Activated CD8-positive, alpha-beta T cell treated with anti-CD3 and anti-CD28 coated beads for 36 hours (primary cell): ENCODE measurements around the gene BTBD2. TPM values are rescaled to one million over a fixed set of nuclear protein-coding genes. Genes with fewer than 3 reads are reported as not detected.
A peak's percentile ranks its signal among the peaks of the same experiment; 100 is the strongest.

Experiments used
- ATAC-seq: fragments of 200-7000 bp; cut with Tn5 transposase; one replicate; pipeline ENCODE4 v1.10.0; 2021; ENCODE audit warnings: mild to moderate bottlenecking, moderate library complexity
- CTCF ChIA-PET: fragments of 350-600 bp; sonication (Branson Sonifier 250); formaldehyde crosslinking; loops from one replicate; lab custom pipeline; 2021; ENCODE audit warnings: antibody characterized with exemption; lab: Charles Lee
- POLR2A ChIA-PET: fragments of 350-600 bp; sonication (Branson Sonifier 250); formaldehyde crosslinking; loops from one replicate; lab custom pipeline; 2021; ENCODE audit warnings: antibody characterized with exemption; lab: Charles Lee
- DNase-seq: peaks from one replicate; pipeline ENCODE4 v3.0.0-alpha.2; 2020
- H3K27ac Mint-ChIP-seq: one replicate; pipeline ENCODE4 v1.8.0; 2021; ENCODE audit warnings: mild to moderate bottlenecking, mixed read lengths
- H3K27me3 Mint-ChIP-seq: one replicate; pipeline ENCODE4 v1.8.0; 2021; ENCODE audit warnings: mixed read lengths
- H3K36me3 Mint-ChIP-seq: one replicate; pipeline ENCODE4 v1.8.0; 2021; ENCODE audit warnings: low read depth, mixed read lengths
- H3K4me1 Mint-ChIP-seq: one replicate; pipeline ENCODE4 v1.8.0; 2021; ENCODE audit warnings: low read depth, mixed read lengths
- H3K4me3 Mint-ChIP-seq: one replicate; pipeline ENCODE4 v1.8.0; 2021; ENCODE audit warnings: mild to moderate bottlenecking, moderate library complexity, mixed read lengths
- H3K9me3 Mint-ChIP-seq: one replicate; pipeline ENCODE4 v1.8.0; 2021; ENCODE audit warnings: mixed read lengths
- CTCF ChIP-seq: fragments of 200-600 bp; IDR thresholded peaks from one replicate; pipeline ENCODE4 v1.8.0; 2022; ENCODE audit warnings: antibody characterized with exemption, mild to moderate bottlenecking
- intact Hi-C: fragments of 100-400 bp; cut with micrococcal nuclease; formaldehyde crosslinking; loops from one replicate; pipeline ENCODE4 v1.10.0; 2022
- total RNA-seq, 2 experiments: library from RNA; stranded (reverse); gene quantifications; one replicate each; pipeline ENCODE4 v1.2.3, GENCODE V29; 2021

BTBD2 gene
- total RNA-seq, 2 experiments from 2014 or later: 36.5 to 44.6 TPM

- DNase-seq (no peak), ATAC-seq (no peak)
- Mint-ChIP-seq H3K4me3 (no peak overlapping the region), H3K27me3 (no peaks in the 10 kb centered on the region), H3K4me1 (peaks cover 16% of the 10 kb centered on the region), H3K36me3 (peaks cover 6% of the 10 kb centered on the region), H3K27ac (no peak overlapping the region), H3K9me3 (no peaks in the 10 kb centered on the region)
- TF ChIP-seq CTCF: no peak
- ChIA-PET CTCF (no interaction called here), POLR2A (no interaction called here)
- intact Hi-C loops: no loop called here
Measured at GRCh38 chr19:1950640-1951039, 64.9 kb downstream of the BTBD2 start.

- DNase-seq: no peak
- peaks cover 16% of the 10 kb centered on the region for H3K4me1 Mint-ChIP-seq
- peaks cover 6% of the 10 kb centered on the region for H3K36me3 Mint-ChIP-seq
- ChIA-PET CTCF (no interaction called here), POLR2A (no interaction called here)
- ATAC-seq: no peak
- no peak overlapping the region for H3K27ac Mint-ChIP-seq
- no peaks in the 10 kb centered on the region for H3K9me3 Mint-ChIP-seq
- TF ChIP-seq CTCF: no peak
- intact Hi-C loops: no loop called here
- H3K4me3 Mint-ChIP-seq: no peak overlapping the region
- H3K27me3 Mint-ChIP-seq: no peaks in the 10 kb centered on the region
Measured at GRCh38 chr19:1949304-1950101, 66.0 kb downstream of the BTBD2 start.

- no peaks in the 10 kb centered on the region for H3K27me3 Mint-ChIP-seq
- ATAC-seq (no peak), DNase-seq (no peak)
- POLR2A ChIA-PET: no interaction called here
- H3K9me3 Mint-ChIP-seq: no peaks in the 10 kb centered on the region
- H3K4me1 Mint-ChIP-seq: peaks cover 32% of the 10 kb centered on the region
- TF ChIP-seq CTCF: no peak
- H3K36me3 Mint-ChIP-seq: peaks cover 7% of the 10 kb centered on the region
- no peak overlapping the region for H3K27ac Mint-ChIP-seq
- CTCF ChIA-PET: interaction anchor here (0.6 kb wide), 1 partner anchor 354 kb away, joined by 3 read pairs; no protein-coding TSS in a partner anchor
- intact Hi-C loops: no loop called here
- no peak overlapping the region for H3K4me3 Mint-ChIP-seq
Measured at GRCh38 chr19:1947651-1948209, 67.8 kb downstream of the BTBD2 start.

GRCh38 chr19:1945899-1946298 is 69.6 kb downstream of the BTBD2 start:
- CTCF ChIA-PET: interaction anchor here (0.8 to 2.1 kb wide), 8 partner anchors 16 to 74 kb away, joined by 3 to 5 read pairs (median 4); no protein-coding TSS in a partner anchor
- POLR2A ChIA-PET: interaction anchor here (0.6 kb wide), 1 partner anchor 16 kb away, joined by 3 read pairs; no protein-coding TSS in a partner anchor
- Mint-ChIP-seq H3K27me3 (no peaks in the 10 kb centered on the region), H3K4me3 (no peak overlapping the region), H3K36me3 (peaks cover 5% of the 10 kb centered on the region), H3K9me3 (no peaks in the 10 kb centered on the region), H3K27ac (no peak overlapping the region), H3K4me1 (peaks cover 33% of the 10 kb centered on the region)
- DNase-seq (peak; percentile 42), ATAC-seq (no peak)
- TF ChIP-seq CTCF: peak; percentile 88
- intact Hi-C loops: no loop called here
